ENCODE measurements around the gene DEPDC1B.

- TF ChIP-seq EZH2 (IDR thresholded peaks at IDR 0.05; ENCODE audit: borderline replicate concordance, low read depth, low read length, severe bottlenecking) (no peak), CTCF (IDR thresholded peaks at IDR 0.05; ENCODE audit: borderline replicate concordance, extremely low read depth, low read length, poor library complexity, severe bottlenecking) (no peak)
Measured at GRCh38 chr5:60674251-60675069, 25.5 kb downstream of the DEPDC1B start.

Data from DND-41 (cell line).